Stimulated activated CD8-positive, alpha-beta memory T cell treated with anti-CD3 and anti-CD28 coated beads, Interleukin-12 subunit alpha, Interleukin-12 subunit beta, amount 100 ng/mL, for 1 hour (primary cell): ENCODE data around the gene TNRC6A.
"Not testable (repeated sequence)": the region's sequence is repeated elsewhere in the genome, so short reads cannot be mapped to it uniquely, and the experiment has no call there.

Experiments used
- DNase-seq: peaks from one replicate; pipeline ENCODE4 v3.0.0-alpha.2; 2020; ENCODE audit warnings: low read depth

TNRC6A gene

GRCh38 chr16:24815021-24815420, 85.6 kb downstream of the TNRC6A start:
- DNase-seq, result no peak

- no peak for DNase-seq
Measured at GRCh38 chr16:24816688-24817087, 87.2 kb downstream of the TNRC6A start.

GRCh38 chr16:24819462-24820040, 90.1 kb downstream of the TNRC6A start:
- DNase-seq, result no peak

GRCh38 chr16:24820522-24820921, 91.1 kb downstream of the TNRC6A start:
- DNase-seq, result no peak

GRCh38 chr16:24821129-24821528, 91.7 kb downstream of the TNRC6A start:
- DNase-seq, result no peak

GRCh38 chr16:24822542-24822941, 93.1 kb downstream of the TNRC6A start:
- no peak for DNase-seq

- no peak for DNase-seq
Measured at GRCh38 chr16:24822974-24823373, 93.5 kb downstream of the TNRC6A start.

- no peak for DNase-seq
Measured at GRCh38 chr16:24825696-24826095, 96.2 kb downstream of the TNRC6A start.

- no peak for DNase-seq
Measured at GRCh38 chr16:24826096-24826690, 96.7 kb downstream of the TNRC6A start.

- no peak for DNase-seq
Measured at GRCh38 chr16:24826817-24827566, 97.5 kb downstream of the TNRC6A start.

GRCh38 chr16:24829153-24829552, 99.7 kb downstream of the TNRC6A start:
- DNase-seq, result no peak

- DNase-seq, result no peak
Measured at GRCh38 chr16:24833352-24833751, 103.9 kb downstream of the TNRC6A start.

GRCh38 chr16:24834459-24835335, 105.2 kb downstream of the TNRC6A start:
- DNase-seq, result no peak

GRCh38 chr16:24836836-24837235, 107.4 kb downstream of the TNRC6A start:
- DNase-seq, result no peak

GRCh38 chr16:24837969-24838368, 108.5 kb downstream of the TNRC6A start:
- DNase-seq, result no peak

- no peak for DNase-seq
Measured at GRCh38 chr16:24838554-24839266, 109.3 kb downstream of the TNRC6A start.

GRCh38 chr16:24839347-24839972, 110.0 kb downstream of the TNRC6A start:
- DNase-seq, result no peak

GRCh38 chr16:24841291-24841690, 111.8 kb downstream of the TNRC6A start:
- no peak for DNase-seq

GRCh38 chr16:24844101-24845030, 114.9 kb downstream of the TNRC6A start:
- no peak for DNase-seq

- DNase-seq, result not testable (repeated sequence)
Measured at GRCh38 chr16:24845031-24845365, 115.5 kb downstream of the TNRC6A start.
